GM21717 (cell line): Measurements from ENCODE around the gene ADAMTS17.

Experiments used
- ATAC-seq: cut with Tn5 transposase; IDR thresholded peaks from one replicate; pipeline ENCODE4 v1.9.1; 2021; ENCODE audit warnings: mild to moderate bottlenecking, moderate library complexity; ENCODE audit not compliant: unreplicated experiment

Gene ADAMTS17

GRCh38 chr15:100034191-100034590 is 307.6 kb downstream of the ADAMTS17 start:
- no peak for ATAC-seq

GRCh38 chr15:100033140-100033857 is 308.5 kb downstream of the ADAMTS17 start:
- no peak for ATAC-seq

GRCh38 chr15:100032358-100033085 is 309.3 kb downstream of the ADAMTS17 start:
- ATAC-seq, result no peak

GRCh38 chr15:100031665-100032357 is 310.0 kb downstream of the ADAMTS17 start:
- no peak for ATAC-seq

GRCh38 chr15:100030586-100031229 is 311.1 kb downstream of the ADAMTS17 start:
- ATAC-seq, result no peak

- ATAC-seq, result no peak
Observed at GRCh38 chr15:100029868-100030479, 311.8 kb downstream of the ADAMTS17 start.

GRCh38 chr15:100029045-100029444 is 312.7 kb downstream of the ADAMTS17 start:
- no peak for ATAC-seq

- ATAC-seq, result no peak
Observed at GRCh38 chr15:100026041-100026440, 315.7 kb downstream of the ADAMTS17 start.

- ATAC-seq, result no peak
Observed at GRCh38 chr15:100022806-100023205, 319.0 kb downstream of the ADAMTS17 start.

- ATAC-seq, result no peak
Observed at GRCh38 chr15:100022391-100022790, 319.4 kb downstream of the ADAMTS17 start.

- ATAC-seq, result no peak
Observed at GRCh38 chr15:100021653-100022052, 320.1 kb downstream of the ADAMTS17 start.

- ATAC-seq, result no peak
Observed at GRCh38 chr15:100020614-100021013, 321.2 kb downstream of the ADAMTS17 start.

- ATAC-seq, result no peak
Observed at GRCh38 chr15:100020189-100020588, 321.6 kb downstream of the ADAMTS17 start.

- ATAC-seq, result no peak
Observed at GRCh38 chr15:100019601-100020000, 322.2 kb downstream of the ADAMTS17 start.

- no peak for ATAC-seq
Observed at GRCh38 chr15:100018191-100018590, 323.6 kb downstream of the ADAMTS17 start.

GRCh38 chr15:100017140-100017539 is 324.6 kb downstream of the ADAMTS17 start:
- no peak for ATAC-seq

- no peak for ATAC-seq
Observed at GRCh38 chr15:100016632-100017031, 325.1 kb downstream of the ADAMTS17 start.

GRCh38 chr15:100011235-100011634 is 330.5 kb downstream of the ADAMTS17 start:
- no peak for ATAC-seq

GRCh38 chr15:100009372-100009771 is 332.4 kb downstream of the ADAMTS17 start:
- ATAC-seq, result no peak

GRCh38 chr15:100008258-100008657 is 333.5 kb downstream of the ADAMTS17 start:
- ATAC-seq, result no peak

GRCh38 chr15:100007609-100008008 is 334.2 kb downstream of the ADAMTS17 start:
- no peak for ATAC-seq
